KOPT-K1 (cell line): ENCODE data around the gene TMEM131L.
A peak's percentile ranks its signal among the peaks of the same experiment; 100 is the strongest.
"Not testable (repeated sequence)": the region's sequence is repeated elsewhere in the genome, so short reads cannot be mapped to it uniquely, and the experiment has no call there.

ENCODE experiments used
- H3K27ac ChIP-seq: fragments of 200-600 bp; sonication (generic); 2 replicates; pipeline ENCODE4 v1.5.1; 2016; ENCODE audit warnings: antibody characterized with exemption, mild to moderate bottlenecking, low read depth, low read length; ENCODE audit not compliant: poor library complexity, severe bottlenecking
- H3K36me3 ChIP-seq: fragments of 200-600 bp; sonication (generic); 2 replicates; pipeline ENCODE4 v1.5.1; 2017; ENCODE audit warnings: antibody characterized with exemption, mild to moderate bottlenecking, low read length, moderate library complexity; ENCODE audit not compliant: insufficient read depth
- H3K9me3 ChIP-seq: fragments of 200-600 bp; sonication (generic); 2 replicates; pipeline ENCODE4 v1.5.1; 2017; ENCODE audit warnings: antibody characterized with exemption, low read length, mild to moderate bottlenecking; ENCODE audit not compliant: insufficient read depth, poor library complexity, severe bottlenecking

TMEM131L gene

DNA sequence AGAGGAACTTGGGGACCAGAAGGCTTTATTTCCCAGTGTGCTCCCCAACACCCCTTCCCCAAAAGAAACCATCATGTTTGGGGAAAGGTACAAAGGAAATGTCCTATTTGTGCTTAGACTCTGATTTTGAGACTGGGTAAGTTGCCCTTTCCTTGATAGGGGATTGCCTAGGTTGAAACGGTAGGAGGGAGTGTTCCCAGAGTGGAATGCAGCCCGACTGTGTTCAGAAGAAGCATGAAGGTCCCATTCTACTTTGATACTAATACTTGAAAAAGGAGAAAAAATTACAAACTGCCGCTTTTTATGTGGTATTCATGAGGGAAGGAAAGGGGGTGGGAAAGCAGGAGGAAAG is 32.4 kb upstream of the TMEM131L start:
- Histone ChIP-seq H3K27ac (peak overlapping the region; percentile 81), H3K36me3 (no peaks in the 10 kb centered on the region)

DNA sequence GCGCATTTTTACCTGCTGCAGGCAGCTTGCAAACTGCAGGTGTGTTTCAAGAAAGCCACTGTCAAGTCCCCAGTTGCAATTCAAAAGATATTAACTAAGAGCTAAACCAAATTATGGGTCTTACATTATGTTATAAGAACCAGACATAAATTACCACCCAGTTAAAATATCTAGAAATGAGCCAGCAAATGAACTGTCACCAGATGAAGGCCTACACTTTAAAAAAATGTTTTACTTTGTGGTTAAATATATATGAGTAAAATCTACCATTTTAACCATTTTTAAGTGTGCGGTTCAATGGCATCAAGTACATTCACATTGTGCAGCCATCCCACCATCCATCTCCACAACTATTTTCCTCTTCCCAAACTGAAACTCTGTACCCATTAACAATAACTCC is 32.0 kb upstream of the TMEM131L start:
- H3K36me3 ChIP-seq, result no peaks in the 10 kb centered on the region
- H3K9me3 ChIP-seq, result no peaks in the 10 kb centered on the region
- peak overlapping the region; percentile 81 for H3K27ac ChIP-seq

More for the DNA sequence above, 32.4 kb upstream of the TMEM131L start:
- no peaks in the 10 kb centered on the region for H3K9me3 ChIP-seq

DNA sequence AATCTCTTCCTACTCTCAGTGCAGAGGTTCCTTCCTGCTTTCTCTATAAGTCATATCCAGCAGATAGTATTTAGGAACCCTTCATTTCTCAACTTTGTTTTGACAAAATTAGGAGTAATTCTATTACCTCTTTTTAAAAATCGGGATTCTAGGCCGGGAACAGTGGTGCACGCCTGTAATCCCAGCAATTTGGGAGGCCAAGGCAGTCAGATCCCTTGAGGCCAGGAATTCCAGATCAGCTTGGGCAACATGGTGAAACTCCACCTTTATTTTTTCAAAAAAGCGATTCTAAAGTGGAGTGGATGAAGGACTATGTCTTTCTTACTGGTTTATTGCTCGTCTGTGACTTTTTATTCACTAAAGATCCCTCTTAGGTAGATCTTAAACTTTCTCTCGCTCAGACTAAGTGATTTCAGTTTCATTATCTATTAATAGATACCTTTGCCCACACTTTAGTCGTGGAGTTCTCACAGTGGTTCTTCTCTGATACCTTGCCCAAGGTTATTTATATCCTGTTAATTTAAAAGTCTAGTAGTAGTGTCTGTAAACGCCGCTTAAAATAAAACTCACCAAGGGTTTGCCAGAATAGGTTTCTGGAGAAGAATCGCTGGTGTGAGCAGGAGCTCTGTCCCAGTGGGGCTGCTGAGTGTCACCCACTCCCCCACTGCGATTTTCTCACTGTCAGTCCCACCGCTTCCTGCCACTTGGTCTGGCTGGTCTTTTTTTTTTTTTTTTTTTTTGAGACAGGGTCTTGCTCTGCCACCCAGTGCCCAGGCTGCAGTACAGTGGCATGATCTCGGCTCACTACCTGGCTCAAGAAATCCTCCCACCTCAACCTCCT is 27.0 kb upstream of the TMEM131L start:
- H3K9me3 ChIP-seq, result no peaks in the 10 kb centered on the region
- peak overlapping the region; percentile 84 for H3K27ac ChIP-seq
- no peaks in the 10 kb centered on the region for H3K36me3 ChIP-seq

DNA sequence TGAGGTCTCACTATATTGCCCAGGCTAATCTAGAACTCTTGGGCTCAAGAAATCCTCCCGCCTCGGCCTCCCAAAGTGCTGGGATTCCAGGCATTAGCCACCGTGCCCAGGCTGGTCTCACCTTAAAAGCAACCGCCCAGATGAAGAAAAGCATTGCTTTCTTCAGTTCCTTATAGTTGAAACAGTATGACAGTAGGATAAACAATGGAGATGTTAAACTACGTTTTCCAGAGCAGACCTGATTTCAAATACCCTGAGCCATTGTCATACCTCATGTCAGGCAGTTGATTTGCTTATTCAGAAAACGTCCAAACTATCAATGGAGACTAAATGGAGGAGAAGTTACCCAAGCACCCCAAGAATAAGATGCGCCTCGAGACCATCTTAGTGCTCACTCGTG is 26.3 kb upstream of the TMEM131L start:
- peak overlapping the region; percentile 84 for H3K27ac ChIP-seq
- no peaks in the 10 kb centered on the region for H3K36me3 ChIP-seq
- no peaks in the 10 kb centered on the region for H3K9me3 ChIP-seq

DNA sequence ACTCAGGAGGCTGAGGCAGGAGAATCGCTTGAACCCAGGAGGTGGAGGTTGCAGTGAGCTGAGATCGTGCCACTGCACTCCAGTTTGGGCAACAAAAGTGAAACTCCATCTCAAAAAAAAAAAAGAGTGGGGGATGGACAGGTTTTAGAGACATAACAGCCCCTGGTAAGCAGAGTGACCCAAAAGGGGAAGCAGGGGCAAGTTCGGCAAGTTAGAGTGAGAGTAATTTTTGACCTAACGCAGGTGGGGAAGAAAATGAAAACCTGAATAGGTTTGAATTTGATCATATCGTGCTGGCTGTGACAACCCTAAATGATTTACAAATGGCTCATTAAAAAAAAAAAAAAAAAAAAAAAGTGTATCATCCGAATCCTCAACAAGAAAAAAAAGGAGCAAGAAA is 25.7 kb upstream of the TMEM131L start:
- Histone ChIP-seq H3K36me3 (no peaks in the 10 kb centered on the region), H3K27ac (no peak overlapping the region), H3K9me3 (no peaks in the 10 kb centered on the region)

- H3K9me3 ChIP-seq, result no peaks in the 10 kb centered on the region
- H3K27ac ChIP-seq, result no peak overlapping the region
- no peaks in the 10 kb centered on the region for H3K36me3 ChIP-seq
Measured at GRCh38 chr4:153447175-153447905, 18.8 kb upstream of the TMEM131L start.

DNA sequence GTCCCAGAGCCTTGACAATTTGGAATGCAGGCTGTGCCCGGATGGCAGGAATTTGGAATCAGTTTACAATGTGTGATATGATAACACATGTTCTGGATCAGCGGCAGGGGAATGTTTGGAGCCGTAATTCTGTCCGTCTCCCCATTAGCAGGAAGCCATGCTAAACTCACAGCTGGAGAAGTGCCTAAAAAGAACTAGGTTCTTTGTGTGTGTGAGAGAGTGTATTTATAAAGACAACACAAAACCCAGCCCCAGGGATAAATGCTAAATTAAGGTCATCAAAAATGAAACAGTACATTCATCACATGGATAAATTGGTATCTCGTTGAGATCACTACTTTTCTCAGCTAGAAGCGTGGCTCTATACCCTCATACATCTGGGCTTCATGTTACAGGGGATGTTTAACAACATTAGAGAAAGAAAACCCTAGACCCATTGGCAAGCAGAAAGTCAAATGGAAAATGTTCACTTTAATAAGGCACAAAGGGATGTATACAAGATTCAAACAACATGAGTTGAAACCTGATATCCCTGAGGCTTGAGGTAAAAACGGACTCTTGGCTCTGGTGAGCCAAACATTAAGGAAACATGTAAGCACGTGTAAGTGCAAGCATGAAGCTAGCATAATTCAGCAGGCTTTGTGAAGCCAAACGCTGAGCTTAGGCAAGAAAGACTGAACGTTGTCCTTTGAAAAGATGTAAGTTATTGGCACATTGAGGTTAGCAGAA is 18.0 kb upstream of the TMEM131L start:
- no peak overlapping the region for H3K27ac ChIP-seq
- H3K36me3 ChIP-seq, result no peaks in the 10 kb centered on the region

GRCh38 chr4:153449338-153449737 is 16.8 kb upstream of the TMEM131L start:
- H3K27ac ChIP-seq, result no peak overlapping the region
- H3K36me3 ChIP-seq, result no peaks in the 10 kb centered on the region
- H3K9me3 ChIP-seq, result no peaks in the 10 kb centered on the region

More for the DNA sequence above, 18.0 kb upstream of the TMEM131L start:
- no peaks in the 10 kb centered on the region for H3K9me3 ChIP-seq

DNA sequence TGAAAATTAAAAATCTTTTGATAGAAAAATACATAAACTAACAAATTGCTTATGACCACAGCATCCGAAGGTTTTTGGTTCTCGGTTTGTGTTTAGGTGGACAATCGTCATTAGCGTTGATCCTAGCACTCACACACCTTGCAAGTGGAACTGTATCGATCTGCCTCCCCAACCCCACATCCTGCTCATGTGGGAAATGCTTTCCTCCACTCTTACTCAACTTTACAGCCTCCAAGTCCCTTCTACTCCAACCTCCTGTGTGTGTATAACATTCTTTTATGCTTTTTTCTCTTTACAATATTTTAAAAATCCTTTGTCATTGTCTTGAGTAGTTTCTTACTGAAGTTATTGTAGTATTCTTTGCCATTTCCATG is 15.6 kb upstream of the TMEM131L start:
- Histone ChIP-seq H3K9me3 (no peaks in the 10 kb centered on the region), H3K36me3 (no peaks in the 10 kb centered on the region), H3K27ac (peak overlapping the region; percentile 46)

DNA sequence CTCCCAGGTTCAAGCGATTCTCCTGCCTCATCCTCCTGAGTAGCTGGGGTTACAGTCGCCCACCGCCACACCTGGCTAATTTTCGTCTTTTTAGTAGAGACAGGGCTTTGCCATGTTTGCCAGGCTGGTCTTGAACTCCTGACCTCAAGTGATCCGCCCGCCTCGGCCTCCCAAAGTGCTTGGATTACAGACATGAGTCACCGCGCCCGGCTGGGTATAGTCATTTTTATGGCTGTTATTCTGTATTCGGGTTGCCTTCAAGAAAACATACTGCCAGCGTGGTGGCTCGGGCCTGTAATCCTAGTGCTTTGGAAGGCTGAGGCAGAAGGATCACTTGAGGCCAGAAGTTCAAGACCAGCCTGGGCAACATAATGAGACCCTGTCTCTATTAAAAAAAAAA is 15.0 kb upstream of the TMEM131L start:
- not testable (repeated sequence) for H3K36me3 ChIP-seq, H3K9me3 ChIP-seq, H3K27ac ChIP-seq

DNA sequence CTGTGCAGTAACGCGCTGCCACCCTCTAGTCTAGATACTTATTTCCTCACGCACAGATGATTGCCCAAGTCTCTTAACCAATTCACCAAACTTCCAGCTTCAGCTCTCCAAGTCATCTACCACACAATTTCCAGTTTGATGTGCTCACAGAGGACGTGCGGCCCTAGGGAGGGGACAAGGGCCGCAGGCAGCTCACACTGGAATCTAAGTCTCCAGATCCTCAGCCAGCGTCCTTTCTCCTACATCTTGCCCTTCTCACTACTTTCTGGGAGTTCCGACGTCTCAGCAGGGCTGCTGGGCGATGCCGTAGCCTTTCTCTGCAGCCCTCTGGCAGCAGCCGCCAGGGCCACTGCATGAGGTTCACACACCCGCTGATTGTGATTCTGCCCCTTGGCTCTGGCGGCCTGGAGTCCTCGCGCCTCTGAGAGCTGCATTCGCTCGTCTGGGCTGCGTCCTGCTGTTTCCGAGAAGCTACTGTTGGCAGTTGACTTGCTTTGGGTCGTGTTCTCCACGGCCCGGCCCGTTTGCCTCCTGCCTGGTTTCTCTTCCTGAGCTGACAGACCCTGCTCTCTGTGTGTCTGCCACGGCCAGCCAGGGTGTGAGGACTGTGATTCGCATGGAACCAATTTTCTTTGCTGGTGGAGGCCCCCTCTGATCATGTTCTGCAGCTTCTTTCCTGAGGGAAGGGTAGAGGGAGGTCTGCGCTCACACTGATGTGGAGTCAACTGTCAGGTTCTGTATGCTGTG is 14.1 kb upstream of the TMEM131L start:
- Histone ChIP-seq H3K27ac (no peak overlapping the region), H3K36me3 (no peaks in the 10 kb centered on the region), H3K9me3 (no peaks in the 10 kb centered on the region)

DNA sequence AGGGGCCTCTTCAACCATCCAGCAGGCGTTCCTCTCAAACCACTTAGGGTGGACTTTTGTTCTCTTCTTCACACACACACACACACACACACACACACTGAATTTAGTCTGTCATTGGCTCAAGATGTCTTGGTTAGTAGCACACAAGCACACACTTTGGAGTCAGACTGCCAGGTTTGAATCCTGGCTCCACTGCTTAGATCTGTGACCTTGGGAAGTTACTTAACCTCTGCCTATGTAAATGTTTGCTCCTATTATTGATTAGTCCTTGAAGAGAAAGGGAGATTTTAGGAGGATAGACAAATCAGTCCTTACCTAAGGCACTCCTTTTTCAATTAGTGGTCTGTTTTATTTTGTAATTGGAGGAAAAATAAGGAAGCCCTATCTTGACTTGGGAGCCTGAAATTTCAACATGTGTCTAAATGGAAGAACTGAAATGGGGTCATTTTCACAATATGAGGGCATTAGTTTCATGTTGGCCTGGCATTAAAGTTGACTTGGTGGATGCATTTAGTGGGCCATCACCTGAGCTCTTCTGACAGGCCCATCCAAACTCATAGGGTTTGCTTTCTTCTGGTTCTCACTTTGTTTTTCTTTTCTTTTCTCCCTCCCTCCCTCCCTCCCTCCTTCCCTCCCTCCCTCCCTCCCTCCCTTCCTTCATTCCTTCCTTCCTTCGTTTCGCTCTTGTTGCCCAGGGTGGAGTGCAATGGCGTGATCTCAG is 13.3 kb upstream of the TMEM131L start:
- H3K36me3 ChIP-seq, result no peaks in the 10 kb centered on the region
- H3K9me3 ChIP-seq, result no peaks in the 10 kb centered on the region
- no peak overlapping the region for H3K27ac ChIP-seq

DNA sequence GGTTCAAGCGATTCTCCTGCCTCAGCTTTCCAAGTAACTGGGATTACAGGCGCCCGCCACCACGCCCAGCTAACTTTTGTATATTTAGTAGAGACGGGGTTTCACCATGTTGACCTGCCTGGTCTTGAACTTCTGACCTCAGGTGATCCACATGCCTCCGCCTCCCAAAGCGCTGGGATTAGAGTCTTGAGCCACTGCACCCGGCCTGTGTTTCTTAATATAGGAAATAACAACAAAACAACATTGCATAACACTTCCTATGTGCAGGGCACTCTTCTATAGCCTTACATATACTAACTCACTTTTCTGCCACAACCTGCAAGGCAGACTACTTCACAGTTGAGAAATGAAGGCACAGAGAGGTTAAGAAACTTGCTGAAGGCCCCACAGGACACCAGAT is 12.8 kb upstream of the TMEM131L start:
- no peak overlapping the region for H3K27ac ChIP-seq
- no peaks in the 10 kb centered on the region for H3K36me3 ChIP-seq
- no peaks in the 10 kb centered on the region for H3K9me3 ChIP-seq

DNA sequence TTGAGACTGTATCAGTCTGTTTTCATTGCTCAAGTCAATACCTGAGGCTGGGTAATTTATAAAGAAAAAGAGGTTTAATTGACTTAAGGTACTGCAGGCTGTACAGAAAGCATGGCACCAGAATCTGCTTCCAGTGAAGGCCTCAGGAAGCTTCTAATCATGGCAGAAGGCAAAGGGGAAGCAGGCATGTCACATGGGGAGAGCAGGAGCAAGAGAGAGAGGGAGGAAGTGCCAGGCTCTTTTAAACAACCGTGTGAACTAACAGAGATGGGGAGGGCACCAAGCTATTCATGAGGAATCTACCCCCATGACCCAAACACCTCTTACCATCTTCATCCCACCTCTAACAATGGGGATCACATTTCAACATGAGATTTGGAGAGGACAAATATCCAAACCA is 7.2 kb upstream of the TMEM131L start:
- no peaks in the 10 kb centered on the region for H3K36me3 ChIP-seq
- no peaks in the 10 kb centered on the region for H3K9me3 ChIP-seq
- no peak overlapping the region for H3K27ac ChIP-seq
